ENCODE measurements around the gene ADAMTS5. TPM values are rescaled to one million over a fixed set of nuclear protein-coding genes. Genes with fewer than 3 reads are reported as not detected.

The ADAMTS5 gene
- total RNA-seq, 2 donors from 2014 or later: 0.33 to 1.9 TPM

GRCh38 chr21:26946744-26947446 is 20.0 kb downstream of the ADAMTS5 start:
- Histone ChIP-seq H3K27me3 (ENCODE audit: control insufficient read depth, insufficient read depth, low read length, poor library complexity, severe bottlenecking) (no peaks in the 10 kb centered on the region), H3K9ac (ENCODE audit: extremely low read depth, low read length, poor library complexity, severe bottlenecking) (no peak overlapping the region), H3K36me3 (ENCODE audit: control insufficient read depth, insufficient read depth, low read length) (no peaks in the 10 kb centered on the region), H3K9me3 (ENCODE audit: control insufficient read depth, low read length) (no peaks in the 10 kb centered on the region), H3K4me3 (ENCODE audit: low read length) (no peak overlapping the region), H3K27ac (ENCODE audit: low read depth, low read length) (no peak overlapping the region), H3K4me1 (ENCODE audit: control insufficient read depth, insufficient read depth, low read length) (peaks cover 3% of the 10 kb centered on the region)
- 50 to 65% methylated on average over 3 to 6 of the region's 6 CpGs for WGBS, 2 experiments (ENCODE audit: insufficient coverage in 1 of 2, insufficient read length in 1 of 2)
- Mint-ChIP-seq H3K9me3 (no peaks in the 10 kb centered on the region), H3K4me1 (peaks cover 20% of the 10 kb centered on the region), H3K27ac (no peak overlapping the region), H3K36me3 (ENCODE audit: low read depth) (peaks cover 2% of the 10 kb centered on the region), H3K27me3 (ENCODE audit: insufficient read depth) (peaks cover 5% of the 10 kb centered on the region), H3K4me3 (no peak overlapping the region)
- DNase-seq: no peak
- TF ChIP-seq CTCF (conservative IDR thresholded peaks at IDR 0.05): no peak

- Histone ChIP-seq H3K9ac (ENCODE audit: extremely low read depth, low read length, poor library complexity, severe bottlenecking) (no peak overlapping the region), H3K4me1 (ENCODE audit: control insufficient read depth, insufficient read depth, low read length) (peaks cover 3% of the 10 kb centered on the region), H3K27me3 (ENCODE audit: control insufficient read depth, insufficient read depth, low read length, poor library complexity, severe bottlenecking) (no peaks in the 10 kb centered on the region), H3K4me3 (ENCODE audit: low read length) (no peak overlapping the region), H3K36me3 (ENCODE audit: control insufficient read depth, insufficient read depth, low read length) (no peaks in the 10 kb centered on the region), H3K27ac (ENCODE audit: low read depth, low read length) (no peak overlapping the region), H3K9me3 (ENCODE audit: control insufficient read depth, low read length) (no peaks in the 10 kb centered on the region)
- H3K36me3 Mint-ChIP-seq (ENCODE audit: low read depth): peaks cover 2% of the 10 kb centered on the region
- no peak overlapping the region for H3K27ac Mint-ChIP-seq
- 82 to 89% methylated on average over 13 of the region's 13 CpGs for WGBS, 2 experiments (ENCODE audit: insufficient coverage in 1 of 2, insufficient read length in 1 of 2)
- no peak overlapping the region for H3K4me3 Mint-ChIP-seq
- DNase-seq: peak; percentile 54
- peaks cover 20% of the 10 kb centered on the region for H3K4me1 Mint-ChIP-seq
- no peak for TF ChIP-seq CTCF (conservative IDR thresholded peaks at IDR 0.05)
- H3K27me3 Mint-ChIP-seq (ENCODE audit: insufficient read depth): peaks cover 5% of the 10 kb centered on the region
- H3K9me3 Mint-ChIP-seq: no peaks in the 10 kb centered on the region
Measured at GRCh38 chr21:26945916-26946675, 20.8 kb downstream of the ADAMTS5 start.

GRCh38 chr21:26943921-26944320 is 23.0 kb downstream of the ADAMTS5 start:
- Histone ChIP-seq H3K9ac (ENCODE audit: extremely low read depth, low read length, poor library complexity, severe bottlenecking) (no peak overlapping the region), H3K27ac (ENCODE audit: low read depth, low read length) (no peak overlapping the region), H3K27me3 (ENCODE audit: control insufficient read depth, insufficient read depth, low read length, poor library complexity, severe bottlenecking) (no peaks in the 10 kb centered on the region), H3K4me3 (ENCODE audit: low read length) (no peak overlapping the region), H3K4me1 (ENCODE audit: control insufficient read depth, insufficient read depth, low read length) (peaks cover 3% of the 10 kb centered on the region), H3K9me3 (ENCODE audit: control insufficient read depth, low read length) (no peaks in the 10 kb centered on the region), H3K36me3 (ENCODE audit: control insufficient read depth, insufficient read depth, low read length) (no peaks in the 10 kb centered on the region)
- H3K36me3 Mint-ChIP-seq (ENCODE audit: low read depth): peaks cover 3% of the 10 kb centered on the region
- no peak for DNase-seq
- TF ChIP-seq CTCF (conservative IDR thresholded peaks at IDR 0.05): no peak
- H3K4me3 Mint-ChIP-seq: no peak overlapping the region
- no peaks in the 10 kb centered on the region for H3K9me3 Mint-ChIP-seq
- peaks cover 20% of the 10 kb centered on the region for H3K4me1 Mint-ChIP-seq
- no peak overlapping the region for H3K27ac Mint-ChIP-seq
- peaks cover 5% of the 10 kb centered on the region for H3K27me3 Mint-ChIP-seq (ENCODE audit: insufficient read depth)
- WGBS, 2 experiments (ENCODE audit: insufficient coverage in 1 of 2, insufficient read length in 1 of 2): 100% methylated on average over 2 of the region's 2 CpGs; no CpG with 5 or more reads in 1 of the 2 experiments
